MG63 (cell line): Measurements from ENCODE around the gene ATG2A. TPM values are rescaled to one million over a fixed set of nuclear protein-coding genes. Genes with fewer than 3 reads are reported as not detected.
"Not testable (repeated sequence)": the region's sequence is repeated elsewhere in the genome, so short reads cannot be mapped to it uniquely, and the experiment has no call there.

Experiments
- DNase-seq: peaks from one replicate; pipeline ENCODE4 v3.0.0-alpha.2; 2020
- H3K27me3 ChIP-seq: fragments of 250-450 bp; sonication (Bioruptor Pico); 2 replicates; pipeline ENCODE4 v1.5.1; 2020; ENCODE audit warnings: mild to moderate bottlenecking, moderate library complexity
- H3K36me3 ChIP-seq: fragments of 250-450 bp; sonication (Bioruptor Pico); 2 replicates; pipeline ENCODE4 v1.5.1; 2020; ENCODE audit warnings: mild to moderate bottlenecking, moderate library complexity
- H3K4me3 ChIP-seq: fragments of 250-450 bp; sonication (Bioruptor Pico); 2 replicates; pipeline ENCODE4 v1.5.1; 2020; ENCODE audit warnings: mild to moderate bottlenecking, moderate library complexity
- H3K9me3 ChIP-seq: fragments of 250-450 bp; sonication (Bioruptor Pico); 2 replicates; pipeline ENCODE4 v1.5.1; 2020; ENCODE audit warnings: mild to moderate bottlenecking, moderate library complexity
- total RNA-seq: library from RNA; depleted of rRNA; stranded (reverse); fragments of >200 nt; shearing (Covaris generic); gene quantifications from 2 replicates; pipeline ENCODE4 v1.2.3, GENCODE V29; 2014; ENCODE audit warnings: low replicate concordance

The ATG2A gene
- total RNA-seq, 1 experiment from 2014 or later: 4.6 TPM

- H3K4me3 ChIP-seq: no peak overlapping the region
- DNase-seq: no peak
- H3K27me3 ChIP-seq: no peaks in the 10 kb centered on the region
- H3K36me3 ChIP-seq: peaks cover 66% of the 10 kb centered on the region
- no peaks in the 10 kb centered on the region for H3K9me3 ChIP-seq
Measured at GRCh38 chr11:64857485-64857884, 59.5 kb downstream of the ATG2A start.

DNA sequence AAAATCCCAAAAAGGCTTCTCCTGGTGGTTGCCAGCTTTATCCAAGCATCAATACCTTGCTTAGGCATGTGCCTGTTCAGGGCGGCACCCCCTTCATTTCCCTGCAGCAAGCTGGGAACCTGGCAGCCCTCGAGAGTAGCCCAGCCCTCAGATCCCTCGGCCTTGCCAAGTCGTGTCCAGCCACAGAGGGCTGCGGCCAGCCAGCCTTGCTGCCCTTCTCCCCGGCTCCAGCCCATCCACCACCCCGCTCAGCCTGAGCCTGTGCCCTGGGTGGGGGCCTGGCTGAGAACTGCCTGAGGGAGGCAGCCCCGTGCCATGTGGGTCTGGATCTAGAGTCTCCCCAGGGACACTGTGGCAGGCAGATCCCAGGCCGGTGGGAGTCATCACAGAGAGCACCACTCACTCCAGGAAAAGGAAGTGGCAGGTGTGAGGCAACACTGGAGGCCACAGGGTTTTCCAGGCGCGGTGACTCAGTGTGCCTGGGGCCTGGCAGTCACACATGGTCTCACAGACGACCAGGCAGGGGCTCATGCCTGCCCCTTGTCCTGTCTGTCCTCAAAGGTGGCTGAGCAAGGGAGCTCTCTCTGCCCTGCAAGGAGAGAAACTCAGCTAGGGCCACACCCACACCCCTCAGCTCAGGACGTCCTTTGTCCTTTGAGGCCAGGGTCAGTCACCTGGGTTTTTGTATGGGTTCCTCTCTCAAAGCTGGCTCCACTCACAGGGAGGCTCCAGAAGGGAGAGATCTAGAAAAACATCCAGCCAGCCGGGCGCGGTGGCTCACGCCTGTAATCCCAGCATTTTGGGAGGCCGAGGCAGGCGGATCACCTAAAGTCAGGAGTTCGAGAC, 60.4 kb downstream of the ATG2A start:
- H3K27me3 ChIP-seq: no peaks in the 10 kb centered on the region
- DNase-seq: peak; percentile 94
- no peak overlapping the region for H3K4me3 ChIP-seq
- H3K9me3 ChIP-seq: no peaks in the 10 kb centered on the region
- H3K36me3 ChIP-seq: peaks cover 66% of the 10 kb centered on the region

GRCh38 chr11:64855596-64856304, 61.3 kb downstream of the ATG2A start:
- Histone ChIP-seq H3K27me3 (no peaks in the 10 kb centered on the region), H3K36me3 (peaks cover 63% of the 10 kb centered on the region), H3K4me3 (no peak overlapping the region), H3K9me3 (no peaks in the 10 kb centered on the region)
- DNase-seq: no peak

GRCh38 chr11:64854534-64855502, 62.2 kb downstream of the ATG2A start:
- Histone ChIP-seq H3K4me3 (no peak overlapping the region), H3K27me3 (no peaks in the 10 kb centered on the region), H3K36me3 (peaks cover 61% of the 10 kb centered on the region), H3K9me3 (no peaks in the 10 kb centered on the region)
- DNase-seq: peak; percentile 97

- H3K9me3 ChIP-seq: no peaks in the 10 kb centered on the region
Measured at GRCh38 chr11:64854157-64854533, 62.9 kb downstream of the ATG2A start.

GRCh38 chr11:64853709-64854108, 63.3 kb downstream of the ATG2A start:
- no peak for DNase-seq
- no peak overlapping the region for H3K4me3 ChIP-seq
- H3K27me3 ChIP-seq: no peaks in the 10 kb centered on the region
- no peaks in the 10 kb centered on the region for H3K9me3 ChIP-seq
- peaks cover 51% of the 10 kb centered on the region for H3K36me3 ChIP-seq

More at GRCh38 chr11:64854157-64854533, 62.9 kb downstream of the ATG2A start:
- no peak overlapping the region for H3K4me3 ChIP-seq
- H3K27me3 ChIP-seq: no peaks in the 10 kb centered on the region
- H3K36me3 ChIP-seq: peaks cover 55% of the 10 kb centered on the region
- DNase-seq: no peak

GRCh38 chr11:64852804-64853509, 64.1 kb downstream of the ATG2A start:
- Histone ChIP-seq H3K4me3 (no peak overlapping the region), H3K27me3 (no peaks in the 10 kb centered on the region), H3K36me3 (peaks cover 47% of the 10 kb centered on the region), H3K9me3 (no peaks in the 10 kb centered on the region)
- DNase-seq: no peak

DNA sequence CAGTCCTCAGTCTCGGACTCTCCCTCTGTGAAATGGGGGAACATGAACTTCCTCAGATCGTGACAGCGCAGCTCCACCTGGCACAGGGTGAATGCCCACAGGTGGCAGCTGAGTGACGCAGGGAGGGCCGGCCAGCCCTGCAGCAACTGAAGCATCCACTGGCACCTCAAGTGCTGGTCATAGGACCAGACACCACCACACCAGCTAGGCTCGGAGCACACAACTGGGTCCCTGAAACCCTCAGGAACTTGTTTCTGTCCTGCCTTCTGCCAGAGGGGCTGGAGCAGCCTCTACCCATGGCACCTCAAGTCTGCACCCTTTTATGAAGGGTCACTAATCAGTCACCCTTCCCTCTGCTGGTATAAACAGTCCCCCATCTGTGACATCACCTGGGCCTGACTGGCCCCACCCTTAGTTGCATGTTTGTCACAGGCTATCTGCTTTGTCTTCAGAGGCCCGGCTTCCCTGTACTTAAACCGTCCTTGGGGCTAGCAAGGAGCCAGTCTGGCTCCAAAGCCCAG, 65.1 kb downstream of the ATG2A start:
- H3K27me3 ChIP-seq: no peaks in the 10 kb centered on the region
- no peak overlapping the region for H3K4me3 ChIP-seq
- H3K9me3 ChIP-seq: no peaks in the 10 kb centered on the region
- H3K36me3 ChIP-seq: peaks cover 41% of the 10 kb centered on the region
- no peak for DNase-seq

- H3K36me3 ChIP-seq: peaks cover 38% of the 10 kb centered on the region
- H3K4me3 ChIP-seq: no peak overlapping the region
- peak; percentile 65 for DNase-seq
- no peaks in the 10 kb centered on the region for H3K9me3 ChIP-seq
- no peaks in the 10 kb centered on the region for H3K27me3 ChIP-seq
Measured at GRCh38 chr11:64850979-64851567, 65.9 kb downstream of the ATG2A start.

DNA sequence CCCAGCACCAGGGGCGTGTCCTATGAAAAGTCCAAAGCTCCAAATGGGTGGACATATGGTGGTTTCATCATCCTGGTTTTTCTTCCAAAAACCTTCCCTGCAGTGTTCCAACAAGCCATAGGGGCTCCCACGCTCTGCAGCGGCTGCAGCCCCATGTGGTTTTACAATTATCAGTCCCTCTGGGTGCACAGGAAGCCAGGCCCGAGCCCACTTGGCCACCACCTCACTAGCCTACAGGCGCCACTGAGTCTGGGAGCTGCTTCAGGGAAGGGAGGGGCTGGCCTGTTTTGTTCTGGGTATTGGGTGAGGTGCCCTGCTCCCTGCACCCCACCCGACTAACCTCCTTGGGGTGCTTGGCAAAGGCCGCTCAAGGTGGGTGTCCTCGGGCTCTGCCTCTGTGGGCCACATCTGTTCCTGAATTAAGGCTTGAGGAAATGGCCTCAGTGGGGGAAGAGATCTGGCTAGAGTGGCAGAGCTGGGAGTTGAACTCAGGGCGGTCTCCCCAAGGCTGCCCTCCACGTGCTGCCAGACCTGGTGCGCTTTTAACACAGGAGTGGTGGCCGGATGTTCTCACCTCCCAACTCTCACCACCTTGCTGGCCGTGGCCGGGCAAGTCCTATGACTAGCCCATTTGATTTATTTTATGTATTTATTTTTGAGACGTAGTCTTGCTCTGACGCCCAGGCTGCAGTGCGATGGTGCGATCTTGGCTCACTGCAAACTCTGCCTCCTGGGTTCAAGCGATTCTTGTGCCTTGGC, 67.2 kb downstream of the ATG2A start:
- H3K36me3 ChIP-seq: peaks cover 26% of the 10 kb centered on the region
- peak; percentile 54 for DNase-seq
- no peaks in the 10 kb centered on the region for H3K27me3 ChIP-seq
- H3K4me3 ChIP-seq: no peak overlapping the region
- H3K9me3 ChIP-seq: no peaks in the 10 kb centered on the region

GRCh38 chr11:64848826-64849597, 68.0 kb downstream of the ATG2A start:
- peaks cover 18% of the 10 kb centered on the region for H3K36me3 ChIP-seq
- no peak overlapping the region for H3K4me3 ChIP-seq
- H3K27me3 ChIP-seq: no peaks in the 10 kb centered on the region
- DNase-seq: no peak
- no peaks in the 10 kb centered on the region for H3K9me3 ChIP-seq

DNA sequence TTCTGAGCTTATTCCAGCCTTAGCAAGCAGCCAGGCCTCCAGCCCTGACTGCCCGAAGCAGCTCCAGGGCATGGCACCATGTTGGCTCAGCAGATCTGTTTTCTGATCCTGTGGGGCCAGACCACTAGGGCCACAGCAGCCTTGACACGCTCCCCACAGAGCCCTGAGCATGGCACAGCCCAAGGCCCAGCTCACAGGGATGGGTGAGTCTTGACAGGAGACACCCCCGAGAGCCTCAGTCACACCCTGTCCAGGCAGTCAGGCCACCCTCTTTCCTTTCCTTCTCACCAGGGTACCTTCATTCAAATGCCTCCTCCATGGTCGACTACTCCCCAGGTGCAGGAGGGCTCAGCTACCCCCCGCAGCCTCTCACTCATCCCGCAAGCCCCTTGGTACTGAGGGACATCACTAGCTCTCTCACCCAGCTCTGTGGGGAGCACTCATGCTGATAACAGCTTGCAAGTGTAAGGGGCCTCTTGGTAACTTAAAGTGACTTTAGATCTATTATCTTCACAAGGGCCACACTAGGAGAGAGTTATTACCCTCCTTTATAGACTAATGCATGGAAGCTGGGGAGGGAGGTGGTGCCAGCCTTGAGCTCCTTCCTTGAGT, 68.7 kb downstream of the ATG2A start:
- Histone ChIP-seq H3K36me3 (peaks cover 12% of the 10 kb centered on the region), H3K4me3 (no peak overlapping the region), H3K9me3 (no peaks in the 10 kb centered on the region), H3K27me3 (no peaks in the 10 kb centered on the region)
- no peak for DNase-seq

DNA sequence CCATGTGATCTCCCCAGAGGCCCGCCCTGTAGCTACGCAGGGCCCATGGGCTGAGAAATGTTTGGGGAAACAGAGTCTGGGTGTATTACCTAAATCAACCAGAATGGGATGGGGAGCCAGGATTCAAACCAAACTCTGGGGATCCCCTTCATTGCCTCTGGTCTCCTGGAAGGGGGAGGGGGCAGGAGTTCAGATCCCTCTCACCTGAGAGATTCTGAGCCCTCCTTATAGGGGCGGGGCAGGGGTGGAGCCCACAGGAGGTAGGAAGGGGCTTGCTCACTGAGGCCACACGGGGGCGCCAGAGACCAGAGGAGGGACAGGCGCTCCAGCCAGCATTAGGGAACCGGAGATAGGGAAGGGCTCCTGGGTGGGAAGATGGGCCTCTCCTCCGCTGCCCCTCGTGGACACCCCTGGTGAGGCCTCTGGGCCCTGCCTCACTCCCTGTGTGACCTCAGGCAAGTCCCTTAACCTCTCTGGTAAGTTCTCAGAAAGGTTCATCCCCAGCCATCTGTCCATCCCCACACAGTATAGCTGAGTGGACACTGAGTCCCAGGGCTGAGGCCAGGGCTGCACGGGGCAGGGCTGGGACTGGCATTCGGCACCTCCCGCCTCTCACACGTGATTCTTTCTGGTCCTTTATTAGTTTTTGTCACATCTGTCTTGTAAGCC, 69.9 kb downstream of the ATG2A start:
- peak; percentile 85 for DNase-seq
- Histone ChIP-seq H3K36me3 (peaks cover 3% of the 10 kb centered on the region), H3K4me3 (no peak overlapping the region), H3K9me3 (no peaks in the 10 kb centered on the region), H3K27me3 (no peaks in the 10 kb centered on the region)

- H3K9me3 ChIP-seq, H3K4me3 ChIP-seq, H3K27me3 ChIP-seq, DNase-seq, H3K36me3 ChIP-seq: not testable (repeated sequence)
Measured at GRCh38 chr11:64845776-64846129, 71.3 kb downstream of the ATG2A start.
